Gastroesophageal sphincter (tissue), 4 donors: Measurements from ENCODE around the gene UBE2O. TPM values are rescaled to one million over a fixed set of nuclear protein-coding genes. Genes with fewer than 3 reads are reported as not detected.

ENCODE experiments used
- ATAC-seq: fragments of 150-250 bp; one replicate; pipeline ENCODE4 v1.9.1; 2016; ENCODE audit warnings: mild to moderate bottlenecking, moderate library complexity
- H3K27ac ChIP-seq, 4 donors: fragments of 200-600 bp; sonication (generic) in 3 of 4; 1 replicate in 3 of 4; 2 replicates in 1 of 4; pipeline ENCODE4 v1.5.1; 2016 to 2019
- H3K27me3 ChIP-seq: fragments of 200-600 bp; sonication (generic); one replicate; pipeline ENCODE4 v1.5.1; 2019
- H3K36me3 ChIP-seq, 2 donors: fragments of 200-600 bp; sonication (generic); one replicate each; pipeline ENCODE4 v1.5.1; 2019; ENCODE audit warnings: control low read depth in 1 of 2
- H3K4me1 ChIP-seq, 3 donors: fragments of 200-600 bp; sonication (generic); 1 replicate in 2 of 3; 2 replicates in 1 of 3; pipeline ENCODE4 v1.5.1; 2016 to 2019; ENCODE audit warnings: control low read depth in 2 of 3
- H3K4me3 ChIP-seq, 2 donors: fragments of 200-600 bp; sonication (generic); one replicate each; pipeline ENCODE4 v1.5.1; 2019; ENCODE audit warnings: mild to moderate bottlenecking in 1 of 2, moderate library complexity in 1 of 2
- H3K9me3 ChIP-seq, 3 donors: fragments of 200-600 bp; sonication (generic); one replicate each; pipeline ENCODE4 v1.5.1; 2017 to 2019; ENCODE audit warnings: control low read depth in 2 of 3
- CTCF ChIP-seq, 4 experiments: fragments of 200-600 bp in 2 of 4; fragments of 450-650 bp in 2 of 4; sonication (generic) in 1 of 4; IDR thresholded peaks; one replicate each; pipeline ENCODE4 v1.5.1; 2017 to 2019; ENCODE audit warnings: antibody characterized with exemption in 4 of 4, mild to moderate bottlenecking in 2 of 4, moderate library complexity in 2 of 4
- EP300 ChIP-seq: sonication (generic); formaldehyde crosslinking; IDR thresholded peaks from one replicate; pipeline ENCODE4 v1.6.1; 2017; ENCODE audit warnings: antibody characterized with exemption, mild to moderate bottlenecking
- POLR2A ChIP-seq, 2 donors: fragments of 450-650 bp; IDR thresholded peaks; one replicate each; pipeline ENCODE4 v1.6.1; 2017; ENCODE audit warnings: antibody characterized with exemption in 2 of 2, mild to moderate bottlenecking in 2 of 2, moderate library complexity in 1 of 2
- POLR2AphosphoS5 ChIP-seq: sonication (generic); formaldehyde crosslinking; IDR thresholded peaks from one replicate; pipeline ENCODE4 v1.6.1; 2017; ENCODE audit warnings: antibody characterized with exemption
- WGBS, 2 donors: methylation state at CpG; one replicate each; pipeline ENCODE4 v1.1.5; 2018; ENCODE audit warnings: low coverage in 1 of 2; 5-methylcytosine and 5-hydroxymethylcytosine counted together
- total RNA-seq, 4 donors: library from RNA; depleted of rRNA; stranded (reverse); fragments of >200 nt; gene quantifications; one replicate each; pipeline ENCODE4 v1.1.0, GENCODE V29; 2016

UBE2O gene
- total RNA-seq, 4 donors from 2014 or later, result 13.0 to 19.8 (median 15.2) TPM

- peaks cover 0 to 24% of the 10 kb centered on the region in 2 donors for H3K36me3 ChIP-seq
- TF ChIP-seq POLR2A (IDR thresholded peaks at IDR 0.05) (no peak), EP300 (no peak), POLR2AphosphoS5 (no peak), CTCF (IDR thresholded peaks at IDR 0.05) (no peak)
- no peak overlapping the region for H3K27ac ChIP-seq
- no CpG with 5 or more reads among the region's 31 CpGs for WGBS, 2 donors
- no peaks in the 10 kb centered on the region for H3K9me3 ChIP-seq
- ATAC-seq, result no peak
- H3K27me3 ChIP-seq, result peaks cover 39% of the 10 kb centered on the region
- H3K4me3 ChIP-seq, result no peak overlapping the region
- peaks cover 0 to 56% (median 18%) of the 10 kb centered on the region in 3 donors for H3K4me1 ChIP-seq
Measured at GRCh38 chr17:76386966-76387765, 65.8 kb downstream of the UBE2O start.

DNA sequence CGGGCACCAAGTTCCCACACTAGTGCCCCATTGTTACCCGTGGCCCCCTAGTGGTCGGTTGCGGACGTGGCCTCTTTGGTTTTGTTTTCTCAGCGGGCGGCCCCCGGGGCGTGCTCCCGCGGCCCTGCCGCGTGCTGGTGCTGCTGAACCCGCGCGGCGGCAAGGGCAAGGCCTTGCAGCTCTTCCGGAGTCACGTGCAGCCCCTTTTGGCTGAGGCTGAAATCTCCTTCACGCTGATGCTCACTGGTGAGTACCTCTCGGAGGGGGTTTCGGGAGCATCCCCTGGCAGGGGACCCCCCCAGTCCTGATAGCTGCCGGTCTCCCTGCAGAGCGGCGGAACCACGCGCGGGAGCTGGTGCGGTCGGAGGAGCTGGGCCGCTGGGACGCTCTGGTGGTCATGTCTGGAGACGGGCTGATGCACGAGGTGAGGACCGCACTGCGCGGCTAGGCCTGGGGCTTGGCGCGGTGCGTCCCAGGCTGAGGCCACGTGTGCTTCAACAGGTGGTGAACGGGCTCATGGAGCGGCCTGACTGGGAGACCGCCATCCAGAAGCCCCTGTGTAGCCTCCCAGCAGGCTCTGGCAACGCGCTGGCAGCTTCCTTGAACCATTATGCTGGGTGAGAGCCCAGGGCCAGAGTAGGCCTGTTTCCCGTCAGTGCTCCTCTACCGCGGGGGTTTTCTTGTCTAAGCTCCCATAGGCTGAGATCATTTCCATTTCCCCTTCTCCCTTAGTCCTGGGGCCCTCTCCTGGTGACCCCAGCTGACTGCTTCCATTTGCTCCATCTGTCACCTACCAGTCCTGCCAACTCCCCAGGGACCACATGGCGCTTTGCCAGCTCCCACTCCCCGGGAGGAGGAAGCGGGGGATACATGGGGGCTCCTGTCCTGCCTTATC lies 66.8 kb downstream of the UBE2O start:
- Histone ChIP-seq H3K9me3 (no peaks in the 10 kb centered on the region), H3K27ac (peak overlapping the region in 3 of 4 donors; percentile 81 to 87 (median 83)), H3K4me3 (peak overlapping the region; percentile 47 to 71), H3K4me1 (peaks cover 0 to 66% (median 18%) of the 10 kb centered on the region in 3 donors), H3K27me3 (peaks cover 49% of the 10 kb centered on the region), H3K36me3 (peaks cover 0 to 14% of the 10 kb centered on the region in 2 donors)
- peak in 3 of 4 experiments; percentile 80 to 91 (median 86) for TF ChIP-seq CTCF (IDR thresholded peaks at IDR 0.05)
- no peak for TF ChIP-seq POLR2A (IDR thresholded peaks at IDR 0.05)
- no peak for TF ChIP-seq POLR2AphosphoS5
- peak; percentile 42 for ATAC-seq
- 41% methylated on average over 5 of the region's 52 CpGs; no CpG with 5 or more reads in 1 of the 2 donors for whole genome bisulfite sequencing, 2 donors

DNA sequence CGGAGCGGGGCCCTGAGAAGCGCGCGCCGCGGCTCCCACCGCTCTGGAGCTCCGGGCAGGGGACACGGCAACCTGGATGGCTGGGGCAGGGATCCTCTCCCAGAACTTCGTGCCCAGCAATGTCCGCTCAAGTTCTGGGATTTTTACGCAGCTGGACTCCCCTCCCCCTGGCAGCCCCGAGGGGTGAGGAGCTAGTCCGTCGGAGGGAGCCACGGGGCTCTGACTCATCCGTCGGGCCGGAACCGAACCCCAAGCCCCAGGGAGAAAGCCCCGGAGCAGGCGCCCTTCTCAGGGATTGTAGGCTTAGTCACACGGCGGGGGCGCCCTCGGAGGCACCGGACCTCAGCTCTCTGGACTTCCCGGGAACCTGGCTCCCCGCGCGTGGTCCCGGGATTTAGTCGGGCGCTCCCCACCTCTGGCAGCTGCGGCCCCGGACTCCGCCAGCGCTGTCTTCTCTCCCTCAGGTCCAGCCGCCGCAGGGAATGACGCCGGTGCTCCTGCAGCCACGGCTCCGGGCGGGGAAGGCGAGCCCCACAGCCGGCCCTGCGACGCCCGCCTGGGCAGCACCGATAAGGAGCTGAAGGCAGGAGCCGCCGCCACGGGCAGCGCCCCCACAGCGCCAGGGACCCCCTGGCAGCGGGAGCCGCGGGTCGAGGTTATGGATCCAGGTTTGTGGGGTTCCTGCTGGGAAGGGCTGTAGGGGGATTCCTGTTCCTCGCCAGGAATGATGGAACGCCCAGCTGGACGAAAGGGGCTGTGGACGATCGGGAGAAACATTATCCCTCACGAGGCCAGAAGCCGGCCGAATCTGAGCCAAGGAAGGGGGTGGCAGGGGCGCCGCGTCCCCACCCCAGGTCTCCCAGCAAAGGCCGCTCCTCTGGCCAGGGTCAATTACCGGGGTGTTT lies 67.7 kb downstream of the UBE2O start:
- Histone ChIP-seq H3K9me3 (no peaks in the 10 kb centered on the region), H3K36me3 (peaks cover 0 to 5% of the 10 kb centered on the region in 2 donors), H3K4me3 (peak overlapping the region; percentile 47 to 71), H3K27me3 (peaks cover 57% of the 10 kb centered on the region), H3K4me1 (peaks cover 0 to 71% (median 18%) of the 10 kb centered on the region in 3 donors), H3K27ac (peak overlapping the region in 3 of 4 donors; percentile 81 to 87 (median 83))
- no CpG with 5 or more reads among the region's 74 CpGs for WGBS, 2 donors
- peak; percentile 39 for ATAC-seq
- TF ChIP-seq CTCF (IDR thresholded peaks at IDR 0.05), result no peak
- TF ChIP-seq POLR2A (IDR thresholded peaks at IDR 0.05), result no peak
- no peak for TF ChIP-seq POLR2AphosphoS5
- no peak for TF ChIP-seq EP300

DNA sequence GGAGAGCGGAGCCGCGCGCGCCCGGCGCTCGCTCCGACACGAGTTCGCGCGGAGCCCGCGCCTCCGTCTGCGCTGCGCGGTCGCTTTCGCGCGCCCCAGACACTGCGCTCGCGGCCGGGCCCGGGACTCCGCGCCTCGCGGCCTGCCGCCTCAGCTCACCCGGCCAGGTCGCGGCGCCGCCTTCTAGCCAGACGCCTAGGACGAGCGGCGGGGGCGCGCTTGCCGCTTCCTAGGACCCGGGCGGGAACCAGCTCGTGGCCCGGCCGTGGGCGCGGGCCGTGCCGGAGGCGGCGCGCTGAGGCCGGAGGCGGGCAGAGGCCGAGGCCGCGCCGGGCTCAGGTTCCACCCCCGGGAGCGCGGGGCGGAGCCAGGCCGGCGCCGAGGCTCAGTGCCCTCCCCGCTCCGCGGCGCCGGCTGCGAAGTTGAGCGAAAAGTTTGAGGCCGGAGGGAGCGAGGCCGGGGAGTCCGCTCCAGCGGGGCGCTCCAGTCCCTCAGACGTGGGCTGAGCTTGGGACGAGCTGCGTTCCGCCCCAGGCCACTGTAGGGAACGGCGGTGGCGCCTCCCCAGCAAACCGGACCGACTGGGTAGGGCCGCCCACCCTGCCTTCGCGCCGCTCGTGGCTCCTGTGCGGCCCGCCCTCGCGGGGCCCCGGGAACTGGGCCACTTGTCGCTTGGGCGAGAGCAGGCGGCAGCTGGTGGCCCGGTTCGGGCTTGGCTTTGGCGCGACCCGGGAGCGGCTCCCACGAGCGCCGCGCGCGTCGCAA lies 68.5 kb downstream of the UBE2O start, which contains the start of gene SPHK1:
Gene SPHK1 (plus strand): TSS at position 388 of the 765 bp plus-strand sequence. CDS start 1,036 bp downstream, outside the sequence.
- TF ChIP-seq POLR2AphosphoS5, result peak; percentile 35
- TF ChIP-seq CTCF (IDR thresholded peaks at IDR 0.05), result peak in 1 of 4 experiments; percentile 1
- peak; percentile 25 to 63 for TF ChIP-seq POLR2A (IDR thresholded peaks at IDR 0.05)
- no peak for TF ChIP-seq EP300
- Histone ChIP-seq H3K36me3 (no peaks in the 10 kb centered on the region), H3K4me3 (peak within 1 kb of the TSS; percentile 47 to 71), H3K4me1 (peaks cover 0 to 64% (median 18%) of the 10 kb centered on the region in 3 donors), H3K9me3 (no peaks in the 10 kb centered on the region), H3K27ac (peak within 1 kb of the TSS in 3 of 4 donors; percentile 81 to 87 (median 83)), H3K27me3 (peaks cover 57% of the 10 kb centered on the region)
- peak; percentile 88 for ATAC-seq
- WGBS, 2 donors, result no CpG with 5 or more reads among the region's 118 CpGs
